ENCODE data around the gene ARL11.
"Not testable (repeated sequence)": the region's sequence is repeated elsewhere in the genome, so short reads cannot be mapped to it uniquely, and the experiment has no call there.

Gene ARL11

DNA sequence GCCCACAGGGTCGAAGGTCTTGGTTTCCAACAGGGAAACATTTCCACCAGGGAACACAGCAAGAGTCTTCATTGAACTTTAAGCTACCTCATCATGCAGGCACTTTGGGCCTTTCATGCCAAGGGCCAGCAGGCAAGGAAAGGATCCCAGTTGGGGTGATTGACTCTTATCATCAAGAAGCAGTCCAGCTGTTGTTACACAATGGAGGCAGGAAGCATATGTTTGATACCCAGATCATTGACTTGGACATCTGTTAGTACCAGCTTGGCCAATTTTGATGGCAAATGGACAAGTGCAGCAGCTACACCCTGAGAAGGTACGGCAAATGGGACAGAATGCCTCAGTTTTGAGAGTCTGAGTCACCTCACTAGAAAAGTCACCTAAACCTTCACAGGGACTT lies 32.1 kb upstream of the ARL11 start:
- Histone ChIP-seq H3K4me1 (ENCODE audit: control insufficient read depth, insufficient read depth, low read length) (no peaks in the 10 kb centered on the region), H3K27ac (ENCODE audit: low read depth, low read length) (no peak overlapping the region), H3K9ac (ENCODE audit: low read depth, low read length) (no peak overlapping the region), H3K4me3 (ENCODE audit: low read depth, low read length) (no peak overlapping the region), H3K36me3 (ENCODE audit: control insufficient read depth, insufficient read depth, low read length) (no peaks in the 10 kb centered on the region), H3K9me3 (ENCODE audit: control insufficient read depth, insufficient read depth, low read length) (peaks cover 2% of the 10 kb centered on the region; the same call in 1 of the 2 replicates), H3K27me3 (ENCODE audit: control insufficient read depth, insufficient read depth, low read length) (no peaks in the 10 kb centered on the region)

DNA sequence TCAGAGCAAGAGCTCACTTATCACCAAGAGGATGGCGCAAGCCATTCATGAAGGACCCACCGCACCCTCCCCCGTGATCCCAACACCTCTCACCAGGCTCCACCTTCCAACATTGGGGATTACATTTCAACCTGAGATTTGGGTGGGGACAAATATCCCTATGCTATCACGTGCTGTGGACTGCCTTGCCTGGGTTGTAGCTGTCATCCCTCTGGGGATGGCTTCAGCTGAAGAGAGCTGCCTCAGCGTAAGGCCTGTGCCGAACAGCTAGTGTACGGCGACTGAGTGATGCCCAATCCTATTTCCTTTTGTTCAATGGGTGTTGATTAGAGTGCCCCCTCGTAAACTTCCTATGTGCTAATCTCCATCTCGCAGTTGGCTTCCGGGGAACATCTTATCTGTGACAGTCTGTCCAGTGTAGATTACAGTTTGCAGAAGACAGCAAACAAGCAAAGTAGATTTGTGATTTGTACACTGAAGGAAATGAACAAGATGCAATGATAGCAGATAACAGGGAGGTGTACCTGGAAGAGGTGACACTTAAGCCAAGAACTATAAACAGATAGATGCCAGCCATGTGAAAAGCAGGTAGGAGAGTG lies 31.2 kb upstream of the ARL11 start:
- H3K27ac ChIP-seq (ENCODE audit: low read depth, low read length) = no peak overlapping the region
- H3K4me1 ChIP-seq (ENCODE audit: control insufficient read depth, insufficient read depth, low read length) = no peaks in the 10 kb centered on the region
- no peaks in the 10 kb centered on the region for H3K36me3 ChIP-seq (ENCODE audit: control insufficient read depth, insufficient read depth, low read length)
- no peak overlapping the region for H3K4me3 ChIP-seq (ENCODE audit: low read depth, low read length)
- no peaks in the 10 kb centered on the region for H3K27me3 ChIP-seq (ENCODE audit: control insufficient read depth, insufficient read depth, low read length)
- peaks cover 2% of the 10 kb centered on the region; the same call in 1 of the 2 replicates for H3K9me3 ChIP-seq (ENCODE audit: control insufficient read depth, insufficient read depth, low read length)
- no peak overlapping the region for H3K9ac ChIP-seq (ENCODE audit: low read depth, low read length)

DNA sequence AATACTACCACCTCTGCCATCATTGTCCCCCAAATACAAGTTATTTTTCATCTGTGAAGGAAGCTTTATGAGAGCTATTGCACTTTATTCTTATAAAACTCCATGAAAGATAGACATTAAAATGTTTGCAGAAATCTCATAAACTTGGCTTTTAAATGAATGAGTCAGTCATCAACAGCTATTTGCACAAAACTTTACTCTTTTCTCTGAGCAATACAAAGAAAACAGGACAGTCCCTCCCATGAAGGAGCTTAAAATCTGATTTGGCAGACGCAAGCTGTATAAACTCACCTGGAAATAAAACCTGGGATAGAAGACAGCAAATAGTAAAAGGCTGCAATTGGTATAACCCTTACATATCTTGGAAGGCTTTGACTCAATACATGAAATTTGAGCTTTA lies 26.3 kb upstream of the ARL11 start:
- Histone ChIP-seq H3K4me1 (ENCODE audit: control insufficient read depth, insufficient read depth, low read length) (no peaks in the 10 kb centered on the region), H3K9ac (ENCODE audit: low read depth, low read length) (no peak overlapping the region), H3K27ac (ENCODE audit: low read depth, low read length) (no peak overlapping the region)

DNA sequence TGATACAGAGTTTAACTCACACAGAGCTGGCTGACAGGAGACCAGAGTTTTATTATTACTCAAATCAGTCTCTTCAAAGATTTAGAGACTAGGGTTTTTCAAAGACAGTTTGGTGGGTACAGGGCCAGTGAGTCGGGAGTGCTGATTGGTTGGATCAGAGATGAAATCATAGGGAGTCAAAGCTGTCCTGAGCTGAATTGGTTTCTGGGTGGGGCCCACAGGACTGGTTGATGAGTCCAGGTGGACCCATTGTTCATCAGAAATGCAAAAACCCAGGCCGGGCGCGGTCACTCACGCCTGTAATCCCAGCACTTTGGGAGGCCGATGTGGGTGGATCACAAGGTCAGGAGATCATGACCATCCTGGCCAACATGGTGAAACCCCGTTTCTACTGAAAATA lies 25.7 kb upstream of the ARL11 start:
- H3K4me3 ChIP-seq (ENCODE audit: low read depth, low read length); H3K9ac ChIP-seq (ENCODE audit: low read depth, low read length); H3K9me3 ChIP-seq (ENCODE audit: control insufficient read depth, insufficient read depth, low read length); H3K27me3 ChIP-seq (ENCODE audit: control insufficient read depth, insufficient read depth, low read length); H3K36me3 ChIP-seq (ENCODE audit: control insufficient read depth, insufficient read depth, low read length); H3K27ac ChIP-seq (ENCODE audit: low read depth, low read length); H3K4me1 ChIP-seq (ENCODE audit: control insufficient read depth, insufficient read depth, low read length): not testable (repeated sequence)

More for the DNA sequence above, 26.3 kb upstream of the ARL11 start:
- no peaks in the 10 kb centered on the region for H3K9me3 ChIP-seq (ENCODE audit: control insufficient read depth, insufficient read depth, low read length)
- H3K36me3 ChIP-seq (ENCODE audit: control insufficient read depth, insufficient read depth, low read length) = no peaks in the 10 kb centered on the region
- H3K4me3 ChIP-seq (ENCODE audit: low read depth, low read length) = no peak overlapping the region
- no peaks in the 10 kb centered on the region for H3K27me3 ChIP-seq (ENCODE audit: control insufficient read depth, insufficient read depth, low read length)

GRCh38 chr13:49604570-49604969 lies 23.7 kb upstream of the ARL11 start:
- Histone ChIP-seq H3K4me1 (ENCODE audit: control insufficient read depth, insufficient read depth, low read length) (no peaks in the 10 kb centered on the region), H3K4me3 (ENCODE audit: low read depth, low read length) (no peak overlapping the region), H3K36me3 (ENCODE audit: control insufficient read depth, insufficient read depth, low read length) (no peaks in the 10 kb centered on the region), H3K9ac (ENCODE audit: low read depth, low read length) (no peak overlapping the region), H3K27ac (ENCODE audit: low read depth, low read length) (no peak overlapping the region), H3K9me3 (ENCODE audit: control insufficient read depth, insufficient read depth, low read length) (no peaks in the 10 kb centered on the region), H3K27me3 (ENCODE audit: control insufficient read depth, insufficient read depth, low read length) (no peaks in the 10 kb centered on the region)

DNA sequence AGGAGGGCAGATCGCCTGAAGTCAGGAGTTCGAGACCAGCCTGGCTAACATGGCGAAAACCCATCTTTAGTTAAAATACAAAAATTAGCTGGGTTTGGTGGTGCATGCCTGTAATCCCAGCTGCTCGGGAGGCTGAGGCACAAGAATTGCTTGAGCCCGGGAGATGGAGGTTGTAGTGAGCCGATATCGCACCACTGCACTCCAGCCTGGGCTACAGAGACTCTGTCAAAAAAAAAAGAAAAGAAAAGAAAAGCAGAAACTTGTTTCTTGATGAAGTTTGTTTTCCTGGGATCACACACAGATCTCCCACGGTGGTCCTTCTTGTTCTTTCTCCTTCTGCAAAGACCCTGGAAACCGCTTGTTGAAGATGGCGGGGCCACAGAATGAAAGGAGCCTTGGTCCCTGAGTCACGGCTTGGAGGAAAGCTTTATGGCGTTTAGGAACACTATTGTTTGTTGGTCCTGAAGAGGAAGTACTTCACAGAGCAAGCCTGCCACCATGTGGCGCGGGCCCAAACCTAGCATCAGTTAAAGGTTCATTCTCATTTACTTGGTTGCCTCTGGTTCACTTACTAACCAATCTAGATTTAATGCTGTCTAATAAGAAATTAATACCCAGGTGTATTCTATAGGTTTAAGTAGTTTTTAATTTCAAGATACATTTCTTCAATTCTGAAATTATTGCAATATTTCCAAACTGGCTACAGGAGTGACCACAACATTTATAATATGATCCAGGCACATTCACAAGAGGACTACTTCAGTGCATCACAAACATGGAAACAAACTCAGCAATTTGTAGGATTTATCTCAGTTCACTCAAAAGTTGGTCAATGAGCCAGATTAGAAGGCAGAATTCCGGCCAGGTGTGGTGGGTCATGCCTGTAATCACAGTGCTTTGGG lies 21.3 kb upstream of the ARL11 start:
- H3K27me3 ChIP-seq (ENCODE audit: control insufficient read depth, insufficient read depth, low read length) = no peaks in the 10 kb centered on the region
- H3K27ac ChIP-seq (ENCODE audit: low read depth, low read length) = no peak overlapping the region
- H3K36me3 ChIP-seq (ENCODE audit: control insufficient read depth, insufficient read depth, low read length) = no peaks in the 10 kb centered on the region
- H3K4me3 ChIP-seq (ENCODE audit: low read depth, low read length) = no peak overlapping the region
- H3K4me1 ChIP-seq (ENCODE audit: control insufficient read depth, insufficient read depth, low read length) = no peaks in the 10 kb centered on the region
- H3K9me3 ChIP-seq (ENCODE audit: control insufficient read depth, insufficient read depth, low read length) = no peaks in the 10 kb centered on the region
- H3K9ac ChIP-seq (ENCODE audit: low read depth, low read length) = no peak overlapping the region; the same call in 1 of the 2 replicates

- Histone ChIP-seq H3K27me3 (ENCODE audit: control insufficient read depth, insufficient read depth, low read length) (no peaks in the 10 kb centered on the region), H3K9me3 (ENCODE audit: control insufficient read depth, insufficient read depth, low read length) (no peaks in the 10 kb centered on the region), H3K4me1 (ENCODE audit: control insufficient read depth, insufficient read depth, low read length) (no peaks in the 10 kb centered on the region), H3K27ac (ENCODE audit: low read depth, low read length) (no peak overlapping the region), H3K9ac (ENCODE audit: low read depth, low read length) (no peak overlapping the region), H3K4me3 (ENCODE audit: low read depth, low read length) (no peak overlapping the region), H3K36me3 (ENCODE audit: control insufficient read depth, insufficient read depth, low read length) (no peaks in the 10 kb centered on the region)
Observed at GRCh38 chr13:49607761-49608160, 20.5 kb upstream of the ARL11 start.

DNA sequence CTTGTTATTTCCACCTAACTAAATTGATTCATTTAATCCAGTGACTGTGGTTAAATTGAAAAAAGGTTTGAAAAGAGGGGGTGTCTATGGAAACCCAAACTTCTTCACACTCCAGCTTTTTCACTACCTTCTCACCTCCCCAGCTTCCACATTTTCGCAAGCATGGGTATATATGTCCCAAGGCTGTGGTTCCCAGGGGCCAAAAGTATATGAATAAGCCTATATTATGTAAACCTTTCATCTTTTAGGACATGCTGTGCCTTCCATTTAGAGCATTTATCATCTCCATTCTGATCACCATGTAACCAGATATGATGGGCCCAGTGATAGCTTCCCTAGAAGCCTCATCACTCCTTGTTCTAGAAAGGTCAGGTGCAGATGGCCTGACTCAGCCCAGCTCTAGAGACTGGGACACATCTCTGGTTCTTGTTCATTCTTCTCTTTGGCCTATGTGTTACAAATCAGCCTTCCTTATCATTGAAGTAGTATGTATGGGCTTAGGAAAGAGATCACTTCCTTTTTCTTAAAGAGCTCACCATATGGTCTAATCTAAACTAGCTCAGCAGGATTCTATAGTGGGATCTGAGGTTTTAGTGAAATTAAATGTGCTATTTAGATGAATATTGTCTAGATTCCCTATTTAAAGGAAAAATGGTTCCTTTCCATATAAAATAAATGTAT lies 19.5 kb upstream of the ARL11 start:
- Histone ChIP-seq H3K4me3 (ENCODE audit: low read depth, low read length) (no peak overlapping the region), H3K27ac (ENCODE audit: low read depth, low read length) (no peak overlapping the region), H3K9me3 (ENCODE audit: control insufficient read depth, insufficient read depth, low read length) (no peaks in the 10 kb centered on the region), H3K36me3 (ENCODE audit: control insufficient read depth, insufficient read depth, low read length) (no peaks in the 10 kb centered on the region), H3K27me3 (ENCODE audit: control insufficient read depth, insufficient read depth, low read length) (no peaks in the 10 kb centered on the region), H3K9ac (ENCODE audit: low read depth, low read length) (no peak overlapping the region), H3K4me1 (ENCODE audit: control insufficient read depth, insufficient read depth, low read length) (no peaks in the 10 kb centered on the region)

DNA sequence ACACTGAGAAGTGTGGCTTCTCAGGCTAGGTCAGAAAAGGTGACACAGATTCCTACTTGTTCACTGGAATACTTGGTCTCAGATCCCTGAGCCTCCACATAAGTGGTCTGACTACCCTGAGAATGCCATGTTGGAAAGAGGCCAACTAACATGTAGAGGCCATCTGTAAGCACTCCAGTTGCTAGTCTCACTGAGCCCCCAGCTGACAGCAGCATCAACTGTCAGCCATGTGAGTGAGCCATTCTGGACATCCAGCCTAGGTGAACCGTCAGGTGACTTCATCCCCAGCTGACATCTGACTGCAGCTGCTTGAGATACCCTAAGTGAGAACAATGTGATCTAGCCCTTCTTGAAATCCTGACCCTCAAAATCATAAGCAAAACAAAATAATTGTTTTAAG lies 18.1 kb upstream of the ARL11 start:
- H3K9me3 ChIP-seq (ENCODE audit: control insufficient read depth, insufficient read depth, low read length) = no peaks in the 10 kb centered on the region
- H3K27ac ChIP-seq (ENCODE audit: low read depth, low read length) = no peak overlapping the region
- H3K4me3 ChIP-seq (ENCODE audit: low read depth, low read length) = no peak overlapping the region
- H3K27me3 ChIP-seq (ENCODE audit: control insufficient read depth, insufficient read depth, low read length) = no peaks in the 10 kb centered on the region
- no peaks in the 10 kb centered on the region for H3K4me1 ChIP-seq (ENCODE audit: control insufficient read depth, insufficient read depth, low read length)
- no peaks in the 10 kb centered on the region for H3K36me3 ChIP-seq (ENCODE audit: control insufficient read depth, insufficient read depth, low read length)
- no peak overlapping the region for H3K9ac ChIP-seq (ENCODE audit: low read depth, low read length)

- not testable (repeated sequence) for H3K36me3 ChIP-seq (ENCODE audit: control insufficient read depth, insufficient read depth, low read length); H3K9ac ChIP-seq (ENCODE audit: low read depth, low read length); H3K9me3 ChIP-seq (ENCODE audit: control insufficient read depth, insufficient read depth, low read length); H3K27me3 ChIP-seq (ENCODE audit: control insufficient read depth, insufficient read depth, low read length); H3K4me1 ChIP-seq (ENCODE audit: control insufficient read depth, insufficient read depth, low read length); H3K27ac ChIP-seq (ENCODE audit: low read depth, low read length); H3K4me3 ChIP-seq (ENCODE audit: low read depth, low read length)
Observed at GRCh38 chr13:49612042-49612441, 16.3 kb upstream of the ARL11 start.

All from HUES48 (cell line).